OCI-LY1 (cell line): Measurements from ENCODE around the gene EZH2.

Source experiments
- CTCF ChIP-seq: fragments of 200-600 bp; sonication (generic), shearing (Covaris generic); IDR thresholded peaks from 2 replicates; pipeline ENCODE4 v1.5.1; 2017; ENCODE audit warnings: mild to moderate bottlenecking, antibody characterized with exemption, low read length, moderate library complexity, mixed read lengths
- EZH2 ChIP-seq: fragments of 200-600 bp; sonication (generic), shearing (Covaris generic); IDR thresholded peaks from 2 replicates; pipeline ENCODE4 v1.8.0; 2017; ENCODE audit warnings: borderline replicate concordance, mixed run types, mild to moderate bottlenecking, antibody characterized with exemption, low read length, moderate library complexity, mixed read lengths

- TF ChIP-seq CTCF, result no peak
- no peak for TF ChIP-seq EZH2
Measured at GRCh38 chr7:148761499-148762278, 122.4 kb downstream of the EZH2 start.
